Eye (tissue), 1 donor: ENCODE results near the gene TMEM263.

Experiments used
- DNase-seq: peaks from one replicate; pipeline ENCODE4 v3.0.0-alpha.2; 2015

TMEM263 gene

DNA sequence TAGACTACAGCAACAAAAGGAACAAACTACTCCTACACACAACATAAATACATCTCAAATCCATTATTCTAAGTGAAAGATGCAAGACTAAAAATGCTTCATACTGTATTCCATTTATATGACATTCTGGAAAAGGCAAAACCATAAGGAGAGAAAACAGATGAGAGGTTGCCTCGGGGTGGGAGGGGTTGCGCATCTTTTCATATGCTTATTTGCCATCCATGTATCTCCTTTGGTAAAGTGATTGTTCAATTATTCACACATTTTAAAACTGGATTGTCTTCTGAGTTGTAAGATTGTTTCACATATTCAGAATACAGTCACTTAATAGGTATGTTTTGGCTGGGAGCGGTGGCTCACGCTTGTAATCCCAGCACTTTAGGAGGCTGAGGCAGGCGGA, 5.1 kb upstream of the TMEM263 start:
- no peak for DNase-seq

GRCh38 chr12:106953352-106954250, 2.1 kb upstream of the TMEM263 start:
- DNase-seq = peak; percentile 24

DNA sequence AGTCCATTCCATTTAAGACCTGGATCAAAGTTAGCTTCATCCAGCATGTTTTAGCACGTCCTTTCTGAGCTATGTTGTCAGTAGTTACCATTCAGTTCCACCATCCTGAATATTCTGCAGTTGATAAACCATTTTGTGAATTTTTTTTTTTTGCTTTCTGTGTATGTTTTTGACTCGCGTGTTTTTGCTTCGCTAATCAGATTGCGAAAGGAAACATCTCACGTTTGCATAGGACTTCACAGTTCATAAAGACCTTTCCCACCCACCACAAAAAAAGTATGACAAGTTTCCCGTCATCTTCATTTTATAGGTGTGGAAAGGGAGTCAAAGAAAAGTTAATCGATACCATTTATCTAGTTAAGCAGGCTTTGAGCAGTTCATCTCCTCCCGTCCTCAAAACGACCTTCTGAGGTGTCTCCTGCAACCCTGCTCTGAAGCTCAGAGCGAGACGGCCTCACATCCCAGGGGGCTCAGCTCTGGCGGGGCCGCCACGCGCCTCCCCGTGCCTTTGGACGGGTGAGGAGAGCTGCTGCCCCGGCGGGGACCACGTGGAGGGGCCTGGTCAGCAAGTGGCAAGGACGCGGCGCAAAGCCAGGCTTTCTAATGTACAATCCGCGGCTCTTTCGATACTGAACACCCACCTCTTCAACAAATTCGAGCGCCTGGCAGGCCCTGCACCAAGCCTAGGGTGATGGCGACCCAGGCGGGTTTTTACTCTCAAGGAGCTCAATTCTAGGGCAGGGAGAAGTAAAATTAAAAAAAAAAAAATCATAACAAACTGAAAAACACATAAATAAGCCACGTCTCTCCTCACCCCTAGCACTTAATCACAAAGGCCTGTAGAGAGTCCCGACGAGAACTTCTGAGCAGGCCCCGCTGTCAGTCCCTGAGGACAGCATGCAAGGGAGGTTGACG, 988 bp upstream of the TMEM263 start:
- DNase-seq = no peak

DNA sequence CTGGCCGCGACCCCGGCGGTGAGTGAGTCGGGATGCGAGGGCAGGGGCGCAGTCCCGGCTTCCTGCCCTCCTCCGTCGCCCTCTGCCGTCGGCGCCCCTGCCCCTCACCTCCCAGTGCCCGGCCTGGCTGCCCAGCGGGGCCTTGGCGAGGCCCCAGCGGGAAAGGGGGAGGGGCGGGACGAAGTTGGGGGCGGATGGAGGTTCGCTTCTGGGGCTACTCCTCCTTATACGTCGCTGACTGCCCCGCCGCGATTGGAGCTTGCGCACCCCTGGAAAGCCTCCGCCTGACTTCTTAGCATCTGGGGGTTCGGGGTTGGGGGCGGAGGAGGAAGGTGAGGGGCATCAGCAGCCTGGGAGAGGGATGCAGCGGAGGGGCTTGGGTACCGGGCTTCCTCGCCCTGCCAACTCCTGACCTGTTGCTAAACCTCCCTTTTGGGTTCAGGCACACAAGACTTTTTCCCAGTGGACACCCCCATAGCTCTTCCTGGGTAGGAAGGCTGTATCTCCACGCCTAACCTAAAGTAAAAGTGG, 406 bp downstream of the TMEM263 start:
- DNase-seq = no peak

GRCh38 chr12:106957583-106957982, 1.9 kb downstream of the TMEM263 start:
- no peak for DNase-seq

GRCh38 chr12:106960443-106960842, 4.7 kb downstream of the TMEM263 start:
- no peak for DNase-seq

DNA sequence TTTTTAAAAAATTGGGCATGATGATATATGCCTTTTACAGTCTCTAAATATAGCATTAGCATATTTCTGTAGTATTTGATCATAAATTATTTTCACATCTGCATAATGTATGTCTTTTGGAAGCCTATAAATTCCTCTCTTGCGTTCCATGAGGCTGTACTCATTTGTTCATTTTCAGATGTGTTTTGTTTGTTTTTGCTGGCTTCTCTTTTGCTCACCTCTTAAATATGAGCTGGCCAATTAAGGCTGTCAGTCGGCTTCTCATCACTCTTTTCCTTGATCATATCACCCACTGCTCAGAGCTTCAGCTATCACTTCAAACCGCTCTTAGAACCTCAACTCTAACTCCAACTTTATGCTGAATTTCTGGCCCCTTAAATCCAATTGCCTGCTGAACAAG, 6.6 kb downstream of the TMEM263 start:
- no peak for DNase-seq

DNA sequence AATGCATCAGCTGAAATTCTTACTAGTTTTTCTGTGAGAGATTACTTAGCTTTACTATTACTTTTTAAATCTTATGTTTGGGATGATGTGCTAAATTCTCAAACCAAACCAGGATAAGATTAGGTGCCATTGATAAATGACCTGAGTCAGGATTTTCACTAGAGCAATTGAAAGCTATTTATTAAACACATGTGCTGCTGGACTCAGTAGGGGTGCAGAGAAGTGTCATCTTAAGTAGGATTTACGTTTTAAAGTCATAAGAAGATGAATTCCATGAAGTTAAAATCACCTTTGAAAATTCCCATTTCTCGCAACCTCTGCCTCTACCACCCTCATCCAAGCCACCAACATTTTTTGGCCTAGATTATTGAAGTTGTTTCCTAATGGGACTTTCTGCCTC, 8.8 kb downstream of the TMEM263 start:
- DNase-seq = no peak

- DNase-seq = no peak
These were observed 15.4 kb downstream of the TMEM263 start for GRCh38 chr12:106971065-106971464.

DNA sequence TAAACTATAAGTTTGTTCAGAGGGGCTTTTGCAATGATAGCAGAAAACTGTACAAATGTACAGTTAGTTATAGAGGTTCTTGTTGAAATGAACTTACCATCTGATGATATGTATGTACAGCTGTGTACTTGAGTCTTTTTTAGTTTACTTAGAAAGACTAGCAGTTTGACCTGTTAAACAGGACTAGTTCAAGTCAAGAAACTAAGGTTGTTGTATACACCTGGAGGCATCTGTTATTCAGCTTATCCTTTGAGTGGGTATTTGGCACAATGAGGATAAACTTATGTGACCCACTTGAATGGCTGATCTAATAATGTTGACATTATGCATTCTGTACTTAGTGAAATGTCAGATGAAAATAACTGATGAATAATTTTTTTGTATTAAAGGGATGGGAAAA, 17.8 kb downstream of the TMEM263 start:
- no peak for DNase-seq

GRCh38 chr12:106974511-106974910, 18.8 kb downstream of the TMEM263 start:
- no peak for DNase-seq

DNA sequence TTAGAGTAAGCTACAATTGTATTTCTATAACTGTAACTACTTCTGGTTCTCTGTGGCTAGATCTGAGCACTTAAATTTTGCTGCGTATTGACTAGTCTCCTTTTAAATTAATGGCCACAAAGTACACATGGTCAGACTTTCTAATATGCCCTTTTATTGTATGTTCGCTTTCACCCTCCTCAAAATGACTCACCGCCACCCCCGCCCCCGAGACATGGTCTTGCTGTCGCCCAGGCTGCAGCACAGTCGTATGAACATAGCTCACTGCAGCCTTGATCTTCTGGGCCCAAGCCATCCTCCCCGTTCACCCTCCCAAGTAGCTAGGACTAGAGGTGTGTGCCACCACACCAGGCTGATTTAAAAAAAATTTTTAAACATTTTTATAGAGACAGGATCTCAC, 19.4 kb downstream of the TMEM263 start:
- no peak for DNase-seq

GRCh38 chr12:106975993-106976658, 20.4 kb downstream of the TMEM263 start:
- DNase-seq = no peak

DNA sequence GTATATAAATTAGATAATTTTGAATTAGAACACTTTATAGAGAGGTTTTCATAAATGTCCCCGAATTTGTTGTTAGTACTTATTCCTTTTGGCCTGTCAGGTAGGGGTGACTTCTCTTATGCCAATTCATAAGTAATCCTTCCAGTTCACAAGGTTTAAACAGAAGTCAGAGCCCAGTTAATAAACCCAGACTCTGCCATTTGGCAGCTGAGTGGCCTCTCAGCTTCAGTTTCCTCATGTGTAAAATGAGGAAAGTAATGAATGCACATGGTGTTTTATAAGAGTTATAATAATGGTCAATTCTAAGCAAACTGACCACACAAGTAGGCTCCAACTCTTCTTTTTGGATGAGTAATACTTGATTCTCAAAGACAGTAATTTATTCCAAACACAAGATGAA, 21.0 kb downstream of the TMEM263 start:
- DNase-seq = no peak

- peak; percentile 50 for DNase-seq
These were observed 22.5 kb downstream of the TMEM263 start for GRCh38 chr12:106978035-106978800.

- no peak for DNase-seq
These were observed 25.2 kb downstream of the TMEM263 start for GRCh38 chr12:106980944-106981343.

DNA sequence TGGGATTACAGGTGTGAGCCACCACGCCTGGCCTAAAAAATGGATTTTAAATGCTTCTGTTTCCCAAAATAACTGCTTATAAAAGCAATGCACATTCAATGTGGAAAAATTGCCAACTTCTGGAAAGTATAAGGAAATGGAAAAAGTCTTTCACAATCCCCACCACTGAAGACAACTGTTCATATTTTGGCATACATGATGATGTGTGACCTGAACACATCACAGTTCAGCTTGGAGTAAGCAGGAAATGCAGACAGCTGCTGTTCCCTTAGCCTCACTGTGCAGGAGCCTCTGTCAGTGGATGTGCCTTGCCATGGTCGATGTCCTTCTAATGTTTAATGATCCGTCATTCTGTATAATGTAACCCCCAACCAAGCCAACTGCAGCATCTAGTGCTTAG, 26.1 kb downstream of the TMEM263 start:
- DNase-seq = no peak

DNA sequence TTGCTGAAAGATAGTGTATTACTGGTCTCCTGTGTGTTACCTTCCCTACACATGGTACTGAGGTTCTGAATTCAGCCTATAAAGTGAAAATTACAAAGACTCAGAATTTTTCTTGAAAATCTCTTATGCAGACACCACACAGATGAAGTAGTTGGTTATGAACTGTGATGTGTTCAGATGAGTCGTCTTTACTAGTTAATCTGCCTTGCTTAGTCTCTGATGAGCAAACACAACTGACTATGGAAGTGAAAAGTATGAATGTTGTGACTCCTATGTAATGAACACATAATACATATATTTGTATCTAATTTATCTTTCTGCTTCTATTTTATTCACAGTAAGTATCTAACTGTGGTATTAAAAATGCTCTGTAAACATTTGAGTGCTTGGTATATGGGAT, 26.5 kb downstream of the TMEM263 start:
- DNase-seq = no peak

DNA sequence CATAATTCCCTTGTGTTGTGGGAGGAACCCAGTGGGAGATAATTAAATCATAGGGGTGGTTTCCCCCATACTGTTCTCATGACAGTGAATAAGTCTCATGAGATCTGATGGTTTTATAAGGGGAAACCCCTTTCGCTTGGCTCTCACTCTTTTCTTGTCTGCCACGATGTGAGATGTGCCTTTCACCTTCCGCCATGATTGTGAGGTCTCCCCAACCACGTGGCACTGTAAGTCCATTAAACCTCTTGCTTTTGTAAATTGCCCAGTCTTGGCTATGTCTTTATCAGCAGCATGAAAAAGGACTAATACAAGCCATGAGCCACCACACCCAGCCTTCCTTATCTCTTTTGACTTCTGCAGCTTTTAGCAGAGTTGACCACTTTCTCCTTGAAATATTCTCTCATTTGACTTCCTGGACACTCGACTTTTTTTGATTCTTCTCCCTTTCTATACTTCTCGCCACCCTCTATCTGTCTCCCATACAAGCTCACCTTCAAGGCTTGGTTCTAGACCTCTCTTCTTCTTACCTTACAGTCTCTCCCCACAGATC, 29.0 kb downstream of the TMEM263 start:
- DNase-seq = no peak

- DNase-seq = no peak
These were observed 29.8 kb downstream of the TMEM263 start for GRCh38 chr12:106985479-106985878.

GRCh38 chr12:106986135-106986534, 30.4 kb downstream of the TMEM263 start:
- DNase-seq = no peak
